Fibroblast of lung (primary cell): Measurements from ENCODE around the gene PTPRF. TPM values are rescaled to one million over a fixed set of nuclear protein-coding genes. Genes with fewer than 3 reads are reported as not detected.

Experiments
- DNase-seq, 2 donors: peaks; one replicate each; pipeline versions ENCODE4 v3.0.0 to v3.0.0-alpha.2; 2010; ENCODE audit warnings: low read depth in 2 of 2
- H2AFZ ChIP-seq: 2 replicates; pipeline ENCODE4 v1.5.1; 2012; ENCODE audit warnings: low read length, control low read depth, inconsistent platforms
- H3K27ac ChIP-seq: 2 replicates; pipeline ENCODE4 v1.5.1; 2011; ENCODE audit warnings: low read length, control low read depth; ENCODE audit not compliant: insufficient read depth
- H3K27me3 ChIP-seq: 2 replicates; pipeline ENCODE4 v1.5.1; 2011; ENCODE audit warnings: mild to moderate bottlenecking, low read length; ENCODE audit not compliant: control insufficient read depth, insufficient read depth
- H3K36me3 ChIP-seq: 2 replicates; pipeline ENCODE4 v1.5.1; 2011; ENCODE audit warnings: low read length; ENCODE audit not compliant: control insufficient read depth, insufficient read depth
- H3K4me1 ChIP-seq: 2 replicates; pipeline ENCODE4 v1.5.1; 2011; ENCODE audit warnings: low read length; ENCODE audit not compliant: control insufficient read depth, insufficient read depth; ENCODE audit errors: extremely low read depth
- H3K4me2 ChIP-seq: 2 replicates; pipeline ENCODE4 v1.5.1; 2011; ENCODE audit warnings: low read length, control low read depth; ENCODE audit not compliant: insufficient read depth; ENCODE audit errors: extremely low read depth
- H3K4me3 ChIP-seq, 4 experiments: fragments of 200-600 bp in 1 of 4; sonication (generic) in 1 of 4; replicated peaks in 1 of 4; 2 replicates each; pipeline ENCODE4 v1.5.1; 2011 to 2016; ENCODE audit warnings: low read length in 4 of 4, low read depth in 3 of 4, mild to moderate bottlenecking in 3 of 4, control low read depth in 2 of 4, inconsistent platforms in 1 of 4, mixed read lengths in 1 of 4; ENCODE audit not compliant: insufficient read depth in 1 of 4; ENCODE audit errors: control extremely low read depth in 1 of 4
- H3K79me2 ChIP-seq: 2 replicates; pipeline ENCODE4 v1.5.1; 2012; ENCODE audit warnings: mild to moderate bottlenecking, low read length, inconsistent platforms; ENCODE audit not compliant: control insufficient read depth, insufficient read depth
- H3K9ac ChIP-seq: 2 replicates; pipeline ENCODE4 v1.5.1; 2011; ENCODE audit warnings: mild to moderate bottlenecking, low read length, control low read depth; ENCODE audit not compliant: insufficient read depth
- H3K9me3 ChIP-seq: 2 replicates; pipeline ENCODE4 v1.5.1; 2012; ENCODE audit warnings: low read depth, low read length; ENCODE audit not compliant: control insufficient read depth, insufficient read depth
- H4K20me1 ChIP-seq: 2 replicates; pipeline ENCODE4 v1.5.1; 2011; ENCODE audit warnings: low read length; ENCODE audit not compliant: control insufficient read depth, insufficient read depth; ENCODE audit errors: extremely low read depth
- EZH2 ChIP-seq: IDR thresholded peaks from 2 replicates; pipeline ENCODE4 v1.5.1; 2012; ENCODE audit warnings: low read length, control low read depth, mild to moderate bottlenecking; ENCODE audit errors: missing control alignments
- polyA plus RNA-seq, 2 donors: library from polyadenylated mRNA; depleted of rRNA in 1 of 2; stranded (reverse) in 1 of 2; unstranded in 1 of 2; fragments of >200 nt; gene quantifications; 2 replicates each; pipeline ENCODE4 v1.2.1, GENCODE V29; 2011 to 2012; ENCODE audit warnings: missing spikeins in 1 of 2
- total RNA-seq: library from RNA; depleted of rRNA; stranded (reverse); fragments of >200 nt; gene quantifications from 2 replicates; pipeline ENCODE4 v1.2.1, GENCODE V29; 2014
- TF ChIP-seq, protein P1 (sequence below), 2 donors: IDR thresholded peaks in 1 of 2; conservative IDR thresholded peaks in 1 of 2; 1 replicate in 1 of 2; 2 replicates in 1 of 2; pipeline ENCODE4 v1.5.1; 2011 to 2012; ENCODE audit warnings: low read length in 2 of 2, control low read depth in 1 of 2, inconsistent platforms in 1 of 2, low read depth in 1 of 2, mild to moderate bottlenecking in 1 of 2

The PTPRF gene
- total and polyA plus RNA-seq, 2 donors (not counting 1 experiment from before 2014, with no cell fraction given) = 45.2 to 52.0 TPM

DNA sequence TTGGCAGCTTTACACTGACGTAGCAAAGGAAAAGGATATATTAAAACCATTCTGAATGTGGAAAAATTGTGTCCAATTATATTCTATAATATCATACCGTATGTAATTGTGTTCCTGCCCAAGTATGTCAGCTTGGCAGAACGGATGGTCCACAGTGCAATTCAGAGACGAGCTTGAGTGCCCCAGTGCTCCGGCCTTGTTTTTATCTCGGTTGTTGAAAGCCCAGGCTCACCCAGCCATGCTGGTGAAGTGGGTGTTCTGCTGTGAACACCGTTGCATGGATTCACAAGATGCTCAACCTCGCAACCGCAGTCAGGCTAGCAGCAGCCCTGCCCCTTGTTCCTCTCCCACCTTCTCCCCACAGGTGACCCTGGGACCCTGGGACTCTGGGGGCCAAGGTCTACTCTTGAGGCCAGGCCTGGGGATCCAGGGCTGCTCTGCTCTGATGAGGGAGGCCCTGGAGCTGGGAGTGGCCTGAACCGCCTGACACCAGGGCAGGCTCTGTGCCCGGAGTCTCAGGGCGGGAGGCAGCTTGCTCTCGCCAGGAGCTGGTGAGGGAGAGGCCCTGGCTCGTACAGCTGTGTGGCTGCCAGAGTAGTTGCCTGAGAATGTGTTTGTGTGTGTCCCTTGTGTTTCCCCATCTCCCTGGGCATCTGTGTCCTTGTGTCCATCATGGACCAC is 11.2 kb downstream of the PTPRF start:
- Histone ChIP-seq H3K4me3 (no peak overlapping the region), H3K79me2 (no peaks in the 10 kb centered on the region), H3K9me3 (no peaks in the 10 kb centered on the region), H4K20me1 (no peaks in the 10 kb centered on the region), H3K27ac (no peak overlapping the region), H3K27me3 (no peaks in the 10 kb centered on the region), H3K36me3 (peaks cover 8% of the 10 kb centered on the region), H2AFZ (no peak overlapping the region), H3K4me1 (no peaks in the 10 kb centered on the region), H3K4me2 (no peak overlapping the region), H3K9ac (no peak overlapping the region)
- peak in 1 of 2 donors; percentile 63 for DNase-seq
- TF ChIP-seq, protein P1, sequence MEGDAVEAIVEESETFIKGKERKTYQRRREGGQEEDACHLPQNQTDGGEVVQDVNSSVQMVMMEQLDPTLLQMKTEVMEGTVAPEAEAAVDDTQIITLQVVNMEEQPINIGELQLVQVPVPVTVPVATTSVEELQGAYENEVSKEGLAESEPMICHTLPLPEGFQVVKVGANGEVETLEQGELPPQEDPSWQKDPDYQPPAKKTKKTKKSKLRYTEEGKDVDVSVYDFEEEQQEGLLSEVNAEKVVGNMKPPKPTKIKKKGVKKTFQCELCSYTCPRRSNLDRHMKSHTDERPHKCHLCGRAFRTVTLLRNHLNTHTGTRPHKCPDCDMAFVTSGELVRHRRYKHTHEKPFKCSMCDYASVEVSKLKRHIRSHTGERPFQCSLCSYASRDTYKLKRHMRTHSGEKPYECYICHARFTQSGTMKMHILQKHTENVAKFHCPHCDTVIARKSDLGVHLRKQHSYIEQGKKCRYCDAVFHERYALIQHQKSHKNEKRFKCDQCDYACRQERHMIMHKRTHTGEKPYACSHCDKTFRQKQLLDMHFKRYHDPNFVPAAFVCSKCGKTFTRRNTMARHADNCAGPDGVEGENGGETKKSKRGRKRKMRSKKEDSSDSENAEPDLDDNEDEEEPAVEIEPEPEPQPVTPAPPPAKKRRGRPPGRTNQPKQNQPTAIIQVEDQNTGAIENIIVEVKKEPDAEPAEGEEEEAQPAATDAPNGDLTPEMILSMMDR (conservative IDR thresholded peaks at IDR 0.05 in 1 of 2, IDR thresholded peaks at IDR 0.05 in 1 of 2; ENCODE audit: low read depth in 1 of 2, low read length in 2 of 2) = no peak
- no peak for TF ChIP-seq EZH2

DNA sequence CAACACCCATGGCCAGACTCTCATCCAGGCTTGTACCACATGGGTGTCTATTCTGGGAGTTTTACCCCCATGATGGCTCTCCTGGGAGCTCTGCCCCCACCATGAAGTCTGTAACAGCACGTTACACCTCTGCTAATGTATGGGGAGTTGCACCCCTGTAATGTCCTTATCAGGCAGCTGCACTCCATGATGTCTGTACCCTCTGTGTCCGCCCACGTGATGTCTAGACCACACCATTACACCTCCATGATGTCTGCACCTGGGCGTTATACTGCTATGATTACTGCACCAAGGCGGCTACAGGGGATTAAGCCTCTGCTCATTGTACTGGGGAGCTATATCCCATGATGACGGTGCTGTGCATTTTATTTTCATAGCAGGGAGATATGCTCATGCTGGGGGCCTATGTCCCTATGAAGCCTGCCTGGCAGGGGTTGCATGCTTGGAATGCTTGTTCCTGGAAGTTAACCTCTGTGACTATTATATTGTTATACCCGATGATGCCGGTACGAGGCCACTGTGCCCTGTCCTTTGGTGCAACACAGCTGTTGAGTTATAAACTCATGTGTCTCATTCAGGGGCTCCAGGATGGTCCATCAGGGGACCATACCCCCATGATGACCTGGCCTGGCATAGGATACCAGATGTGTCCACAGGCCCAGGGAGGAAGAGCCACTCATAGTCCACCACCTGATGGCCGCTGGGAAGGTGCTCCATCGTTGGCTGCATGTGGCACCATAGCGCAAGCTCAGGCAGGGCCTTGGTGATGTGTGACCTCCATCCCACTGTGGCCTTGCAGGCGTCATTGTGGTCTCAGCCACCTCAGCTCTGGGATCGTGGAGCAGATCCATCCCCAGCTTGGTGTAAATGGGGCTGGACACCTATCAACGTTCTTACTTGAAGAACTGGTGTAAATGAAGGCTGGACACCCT is 12.1 kb downstream of the PTPRF start:
- H3K9ac ChIP-seq = no peak overlapping the region
- H4K20me1 ChIP-seq = no peaks in the 10 kb centered on the region
- no peaks in the 10 kb centered on the region for H3K27me3 ChIP-seq
- no peak for DNase-seq
- H3K9me3 ChIP-seq = no peaks in the 10 kb centered on the region
- no peaks in the 10 kb centered on the region for H3K4me1 ChIP-seq
- TF ChIP-seq EZH2 = no peak
- TF ChIP-seq, protein P1 (conservative IDR thresholded peaks at IDR 0.05 in 1 of 2, IDR thresholded peaks at IDR 0.05 in 1 of 2; ENCODE audit: low read depth in 1 of 2, low read length in 2 of 2) = no peak
- H3K79me2 ChIP-seq = no peaks in the 10 kb centered on the region
- peaks cover 8% of the 10 kb centered on the region for H3K36me3 ChIP-seq
- no peak overlapping the region for H3K27ac ChIP-seq
- no peak overlapping the region for H2AFZ ChIP-seq
- no peak overlapping the region for H3K4me3 ChIP-seq
- no peak overlapping the region for H3K4me2 ChIP-seq

DNA sequence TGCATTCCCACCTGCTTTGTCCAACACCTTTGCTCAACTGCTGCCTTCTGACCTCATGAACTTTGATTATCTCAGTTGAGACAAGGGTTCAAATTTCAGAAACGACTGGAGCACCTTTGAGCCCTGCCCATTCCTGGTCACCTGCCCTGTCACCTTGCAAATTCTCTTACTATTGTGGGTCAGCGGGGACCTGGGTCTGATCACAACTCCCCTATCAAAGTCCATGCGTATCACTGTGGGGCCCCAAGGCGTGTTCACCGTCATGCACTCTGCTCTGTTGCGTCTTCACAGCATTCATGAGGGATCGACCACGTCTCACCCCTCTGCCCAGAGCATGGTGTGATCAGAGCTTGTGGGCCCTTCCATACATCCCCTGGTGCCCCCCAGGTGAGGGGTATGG is 12.9 kb downstream of the PTPRF start:
- no peaks in the 10 kb centered on the region for H3K79me2 ChIP-seq

More for the DNA sequence above, 12.9 kb downstream of the PTPRF start:
- Histone ChIP-seq H3K4me3 (no peak overlapping the region), H2AFZ (no peak overlapping the region), H3K36me3 (peaks cover 5% of the 10 kb centered on the region), H3K4me1 (no peaks in the 10 kb centered on the region), H3K27ac (no peak overlapping the region), H3K27me3 (no peaks in the 10 kb centered on the region), H3K4me2 (no peak overlapping the region), H3K9ac (no peak overlapping the region), H3K9me3 (no peaks in the 10 kb centered on the region), H4K20me1 (no peaks in the 10 kb centered on the region)
- TF ChIP-seq, protein P1 (conservative IDR thresholded peaks at IDR 0.05 in 1 of 2, IDR thresholded peaks at IDR 0.05 in 1 of 2; ENCODE audit: low read depth in 1 of 2, low read length in 2 of 2) = no peak
- TF ChIP-seq EZH2 = no peak
- no peak for DNase-seq
